Tibial artery (tissue), 4 donors: ENCODE measurements around the gene MORC4.

Source experiments
- DNase-seq, 2 donors: peaks; one replicate each; pipeline ENCODE4 v3.0.0-alpha.2; 2019
- H3K27ac ChIP-seq, 2 donors: fragments of 200-600 bp; sonication (generic) in 1 of 2; 1 replicate in 1 of 2; 2 replicates in 1 of 2; pipeline ENCODE4 v1.5.1; 2018 to 2019; ENCODE audit warnings: mild to moderate bottlenecking in 1 of 2
- H3K27me3 ChIP-seq, 2 donors: fragments of 200-600 bp; sonication (generic) in 1 of 2; one replicate each; pipeline versions ENCODE4 v1.5.1 to v1.6.0; 2016 to 2019
- H3K36me3 ChIP-seq, 3 donors: fragments of 200-600 bp; sonication (generic) in 2 of 3; one replicate each; pipeline ENCODE4 v1.5.1; 2016 to 2019; ENCODE audit warnings: mild to moderate bottlenecking in 2 of 3
- H3K4me1 ChIP-seq, 4 donors: fragments of 200-600 bp; sonication (generic) in 2 of 4; 1 replicate in 3 of 4; 2 replicates in 1 of 4; pipeline ENCODE4 v1.5.1; 2016 to 2019
- H3K4me3 ChIP-seq, 2 donors: fragments of 200-600 bp; sonication (generic) in 1 of 2; 1 replicate in 1 of 2; 2 replicates in 1 of 2; pipeline ENCODE4 v1.5.1; 2018 to 2019; ENCODE audit warnings: mild to moderate bottlenecking in 2 of 2
- H3K9me3 ChIP-seq, 3 donors: fragments of 200-600 bp; sonication (generic) in 1 of 3; one replicate each; pipeline ENCODE4 v1.5.1; 2016 to 2019
- intact Hi-C: fragments of 100-400 bp; cut with DNase I; formaldehyde crosslinking; loops from one replicate; pipeline ENCODE4 v1.15.0; 2023; ENCODE audit warnings: low total_unique reads
- TF ChIP-seq, protein P1 (sequence below), 2 experiments: fragments of 200-600 bp in 1 of 2; fragments of 450-650 bp in 1 of 2; IDR thresholded peaks; one replicate each; pipeline ENCODE4 v1.5.1; 2017 to 2019; ENCODE audit warnings: antibody characterized with exemption in 2 of 2, mild to moderate bottlenecking in 1 of 2, moderate library complexity in 1 of 2

The MORC4 gene

DNA sequence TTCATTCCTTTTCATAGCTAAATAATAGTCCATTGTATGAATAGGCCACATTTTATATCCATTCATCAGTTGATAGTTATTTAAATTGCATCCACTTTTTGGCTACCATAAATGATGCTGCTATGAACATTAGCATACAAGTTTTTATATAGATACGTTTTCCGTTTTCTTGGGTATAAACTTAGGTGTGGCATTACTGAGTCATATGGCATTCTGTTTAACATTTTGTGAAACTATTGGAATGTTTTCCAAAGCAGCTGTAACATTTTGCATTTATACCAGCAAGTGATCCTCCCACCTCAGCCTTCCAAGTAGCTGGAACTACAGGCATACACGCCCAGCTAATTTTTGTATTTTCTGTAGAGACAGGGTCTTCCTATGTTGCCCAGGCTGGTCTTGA lies 53.5 kb downstream of the MORC4 start:
- H3K36me3 ChIP-seq, result peaks cover 0 to 14% (median 8%) of the 10 kb centered on the region in 3 donors
- no peaks in the 10 kb centered on the region for H3K9me3 ChIP-seq
- TF ChIP-seq, protein P1, sequence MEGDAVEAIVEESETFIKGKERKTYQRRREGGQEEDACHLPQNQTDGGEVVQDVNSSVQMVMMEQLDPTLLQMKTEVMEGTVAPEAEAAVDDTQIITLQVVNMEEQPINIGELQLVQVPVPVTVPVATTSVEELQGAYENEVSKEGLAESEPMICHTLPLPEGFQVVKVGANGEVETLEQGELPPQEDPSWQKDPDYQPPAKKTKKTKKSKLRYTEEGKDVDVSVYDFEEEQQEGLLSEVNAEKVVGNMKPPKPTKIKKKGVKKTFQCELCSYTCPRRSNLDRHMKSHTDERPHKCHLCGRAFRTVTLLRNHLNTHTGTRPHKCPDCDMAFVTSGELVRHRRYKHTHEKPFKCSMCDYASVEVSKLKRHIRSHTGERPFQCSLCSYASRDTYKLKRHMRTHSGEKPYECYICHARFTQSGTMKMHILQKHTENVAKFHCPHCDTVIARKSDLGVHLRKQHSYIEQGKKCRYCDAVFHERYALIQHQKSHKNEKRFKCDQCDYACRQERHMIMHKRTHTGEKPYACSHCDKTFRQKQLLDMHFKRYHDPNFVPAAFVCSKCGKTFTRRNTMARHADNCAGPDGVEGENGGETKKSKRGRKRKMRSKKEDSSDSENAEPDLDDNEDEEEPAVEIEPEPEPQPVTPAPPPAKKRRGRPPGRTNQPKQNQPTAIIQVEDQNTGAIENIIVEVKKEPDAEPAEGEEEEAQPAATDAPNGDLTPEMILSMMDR (IDR thresholded peaks at IDR 0.05), result no peak
- H3K4me3 ChIP-seq, result no peak overlapping the region
- H3K4me1 ChIP-seq, result no peaks in the 10 kb centered on the region
- intact Hi-C loops, result no loop called here
- H3K27ac ChIP-seq, result no peak overlapping the region
- H3K27me3 ChIP-seq, result no peaks in the 10 kb centered on the region
- no peak for DNase-seq

DNA sequence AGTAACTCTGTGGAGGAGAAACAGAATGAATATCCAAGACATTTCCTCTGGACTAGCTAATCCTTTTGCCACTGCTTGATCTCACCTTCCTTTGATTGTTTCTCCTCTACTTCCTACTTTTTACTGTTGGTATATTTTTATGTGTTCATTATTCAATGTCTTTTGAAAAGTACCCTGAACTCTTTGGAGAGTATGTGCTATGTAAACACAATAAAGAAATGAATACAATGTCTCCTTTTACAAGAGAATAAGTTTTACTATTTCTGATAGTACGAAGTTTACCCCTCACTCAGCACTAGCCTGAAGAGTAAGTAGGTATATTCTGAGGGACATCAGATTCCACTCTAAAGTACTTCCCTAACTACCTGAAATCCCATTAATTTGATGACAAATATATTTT lies 59.9 kb downstream of the MORC4 start:
- H3K27ac ChIP-seq, result no peak overlapping the region
- no peaks in the 10 kb centered on the region for H3K4me1 ChIP-seq
- no peak for DNase-seq
- no peak overlapping the region for H3K4me3 ChIP-seq
- H3K9me3 ChIP-seq, result no peaks in the 10 kb centered on the region
- TF ChIP-seq, protein P1 (IDR thresholded peaks at IDR 0.05), result no peak
- H3K36me3 ChIP-seq, result peaks cover 0 to 16% (median 9%) of the 10 kb centered on the region in 3 donors
- intact Hi-C loops, result no loop called here
- no peaks in the 10 kb centered on the region for H3K27me3 ChIP-seq

DNA sequence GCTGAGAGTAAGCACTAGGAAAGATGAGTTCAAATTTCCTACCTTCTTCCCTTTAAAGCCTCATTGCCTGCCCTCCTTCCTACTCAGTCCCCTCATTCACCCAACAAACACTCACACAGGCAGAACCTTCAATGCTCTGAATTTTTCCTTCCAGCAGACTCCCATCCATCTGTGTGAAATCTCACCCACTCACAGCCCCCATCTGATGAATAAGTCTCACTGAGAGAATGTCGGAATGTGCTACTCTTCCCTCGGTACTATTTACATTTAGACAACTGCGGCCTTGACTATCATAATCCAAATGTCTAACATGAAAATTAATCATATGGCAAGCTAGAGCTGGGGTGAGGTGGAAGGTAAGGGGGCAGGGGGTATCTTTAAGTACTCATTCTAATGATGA lies 60.4 kb downstream of the MORC4 start:
- intact Hi-C loops, result no loop called here
- no peaks in the 10 kb centered on the region for H3K9me3 ChIP-seq
- no peaks in the 10 kb centered on the region for H3K27me3 ChIP-seq
- TF ChIP-seq, protein P1 (IDR thresholded peaks at IDR 0.05), result no peak
- no peak overlapping the region for H3K4me3 ChIP-seq
- H3K4me1 ChIP-seq, result no peaks in the 10 kb centered on the region
- no peak for DNase-seq
- H3K27ac ChIP-seq, result no peak overlapping the region
- H3K36me3 ChIP-seq, result peaks cover 0 to 16% (median 9%) of the 10 kb centered on the region in 3 donors

DNA sequence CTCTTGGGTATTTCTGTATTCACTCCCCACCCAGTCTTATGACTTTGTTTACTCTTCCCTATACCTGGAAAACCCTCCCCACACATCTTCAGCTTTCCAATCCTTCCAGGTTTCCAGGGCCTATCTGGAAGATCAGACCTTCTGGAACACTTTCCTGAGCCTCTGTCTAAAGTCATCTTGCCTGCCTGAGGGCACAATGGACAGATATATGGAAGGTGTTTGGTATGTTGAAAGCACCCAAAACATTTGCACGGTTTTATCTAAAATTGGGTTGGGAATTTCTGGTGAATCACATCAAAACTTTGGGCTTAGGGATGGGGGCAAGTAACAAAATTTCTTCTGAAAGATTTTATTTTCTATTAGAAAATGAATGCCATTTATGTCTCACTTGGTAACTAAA lies 63.8 kb downstream of the MORC4 start:
- Histone ChIP-seq H3K9me3 (no peaks in the 10 kb centered on the region), H3K4me1 (no peaks in the 10 kb centered on the region), H3K27me3 (no peaks in the 10 kb centered on the region), H3K27ac (no peak overlapping the region), H3K36me3 (peaks cover 0 to under 1% (median 0%) of the 10 kb centered on the region in 3 donors), H3K4me3 (no peak overlapping the region)
- intact Hi-C loops, result no loop called here
- TF ChIP-seq, protein P1 (IDR thresholded peaks at IDR 0.05), result no peak
- no peak for DNase-seq

DNA sequence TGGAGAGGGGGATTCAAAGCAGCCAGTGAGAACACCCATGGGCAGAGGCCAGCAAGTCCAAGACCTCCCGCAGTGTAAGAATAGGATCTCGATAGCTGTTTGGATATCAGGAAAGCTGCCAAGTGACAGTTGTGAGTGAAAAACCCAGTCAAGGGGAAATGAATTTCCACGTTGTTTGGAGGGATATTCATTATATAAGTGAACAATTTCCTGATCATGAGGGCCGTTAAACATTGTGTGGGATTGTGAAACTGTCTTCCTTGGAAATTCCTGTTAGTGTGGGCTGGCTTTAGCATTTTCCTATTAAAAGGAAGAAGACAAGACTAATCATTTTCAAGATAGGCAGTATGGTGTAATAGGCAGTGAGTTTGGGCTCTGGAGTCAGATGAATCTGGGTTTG lies 64.8 kb downstream of the MORC4 start:
- H3K27ac ChIP-seq, result no peak overlapping the region

More for the DNA sequence above, 64.8 kb downstream of the MORC4 start:
- H3K9me3 ChIP-seq, result no peaks in the 10 kb centered on the region
- H3K27me3 ChIP-seq, result no peaks in the 10 kb centered on the region
- intact Hi-C loops, result no loop called here
- H3K4me1 ChIP-seq, result no peaks in the 10 kb centered on the region
- TF ChIP-seq, protein P1 (IDR thresholded peaks at IDR 0.05), result no peak
- no peak overlapping the region for H3K4me3 ChIP-seq
- no peak for DNase-seq
- H3K36me3 ChIP-seq, result no peaks in the 10 kb centered on the region
